Osteoblast (primary cell): ENCODE data around the gene ZNF839. TPM values are rescaled to one million over a fixed set of nuclear protein-coding genes. Genes with fewer than 3 reads are reported as not detected.

Experiments used
- DNase-seq: peaks from one replicate; pipeline ENCODE4 v3.0.0; 2011; ENCODE audit warnings: low spot score, mixed read lengths; ENCODE audit not compliant: insufficient read length; ENCODE audit errors: missing footprints
- H2AFZ ChIP-seq: 2 replicates; pipeline ENCODE4 v1.6.0; 2011; ENCODE audit warnings: mild to moderate bottlenecking, low read length
- H3K27ac ChIP-seq: 2 replicates; pipeline ENCODE4 v1.5.1; 2011; ENCODE audit warnings: mild to moderate bottlenecking, low read depth, low read length, moderate library complexity
- H3K27me3 ChIP-seq: 2 replicates; pipeline ENCODE4 v1.6.0; 2012; ENCODE audit warnings: mild to moderate bottlenecking, control low read depth, inconsistent platforms, low read length, moderate library complexity; ENCODE audit not compliant: insufficient read depth
- H3K36me3 ChIP-seq: 2 replicates; pipeline ENCODE4 v1.5.1; 2011; ENCODE audit warnings: mild to moderate bottlenecking, low read length, control low read depth, moderate library complexity; ENCODE audit not compliant: insufficient read depth
- H3K4me1 ChIP-seq: 2 replicates; pipeline ENCODE4 v1.5.1; 2011; ENCODE audit warnings: mild to moderate bottlenecking, low read length, control low read depth, moderate library complexity; ENCODE audit not compliant: insufficient read depth
- H3K4me2 ChIP-seq: 2 replicates; pipeline ENCODE4 v1.6.0; 2011; ENCODE audit warnings: mild to moderate bottlenecking, low read length; ENCODE audit not compliant: insufficient read depth
- H3K4me3 ChIP-seq: fragments of 200-600 bp; sonication (generic); 3 replicates; pipeline ENCODE4 v1.5.1; 2012; ENCODE audit warnings: mild to moderate bottlenecking, low read length, inconsistent platforms; ENCODE audit not compliant: insufficient read depth
- H3K79me2 ChIP-seq: 2 replicates; pipeline ENCODE4 v1.6.0; 2012; ENCODE audit warnings: mild to moderate bottlenecking, low read length, control low read depth, inconsistent platforms; ENCODE audit not compliant: insufficient read depth
- H3K9me3 ChIP-seq: 2 replicates; pipeline ENCODE4 v1.5.1; 2011; ENCODE audit warnings: low read depth, low read length, control low read depth
- H4K20me1 ChIP-seq: 2 replicates; pipeline ENCODE4 v1.6.0; 2012; ENCODE audit warnings: mild to moderate bottlenecking, low read length, control low read depth; ENCODE audit not compliant: insufficient read depth
- total RNA-seq: library from RNA; depleted of rRNA; stranded (reverse); fragments of >200 nt; gene quantifications from 2 replicates; pipeline ENCODE4 v1.2.3, GENCODE V29; 2012
- TF ChIP-seq, protein P1 (sequence below): IDR thresholded peaks from 2 replicates; pipeline ENCODE4 v1.5.1; 2011; ENCODE audit warnings: mild to moderate bottlenecking, low read depth, low read length, moderate library complexity; ENCODE audit errors: extremely low read depth

The ZNF839 gene
- 7.2 and 9.1 TPM in 2 replicates for total RNA-seq

GRCh38 chr14:102319351-102320032, at the start of gene ZNF839:
Gene ZNF839 (plus strand): TSS chr14:102319746. CDS start chr14:102319766, 20 bp downstream.
- H3K27me3 ChIP-seq: no peaks in the 10 kb centered on the region
- H3K4me2 ChIP-seq: peak within 1 kb of the TSS; percentile 96

DNA sequence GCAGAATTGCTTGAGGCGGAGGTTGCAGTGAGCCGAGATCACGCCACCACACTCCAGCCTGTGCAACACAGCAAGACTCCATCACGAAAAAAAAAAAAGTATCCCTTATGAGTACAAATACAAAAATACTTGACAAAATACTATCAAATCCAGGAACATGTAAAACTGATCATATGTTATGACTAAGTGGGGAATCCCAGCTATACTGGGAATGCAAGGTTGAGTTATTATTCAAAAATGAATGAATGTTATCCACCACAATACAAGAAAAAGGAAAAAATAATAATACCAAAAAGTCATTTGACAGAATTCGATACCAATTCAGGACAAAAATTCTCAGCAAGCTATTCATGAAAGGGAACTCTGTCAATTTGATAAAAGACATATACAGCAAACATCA, 47.2 kb upstream of the ZNF839 start:
- TF ChIP-seq, protein P1, sequence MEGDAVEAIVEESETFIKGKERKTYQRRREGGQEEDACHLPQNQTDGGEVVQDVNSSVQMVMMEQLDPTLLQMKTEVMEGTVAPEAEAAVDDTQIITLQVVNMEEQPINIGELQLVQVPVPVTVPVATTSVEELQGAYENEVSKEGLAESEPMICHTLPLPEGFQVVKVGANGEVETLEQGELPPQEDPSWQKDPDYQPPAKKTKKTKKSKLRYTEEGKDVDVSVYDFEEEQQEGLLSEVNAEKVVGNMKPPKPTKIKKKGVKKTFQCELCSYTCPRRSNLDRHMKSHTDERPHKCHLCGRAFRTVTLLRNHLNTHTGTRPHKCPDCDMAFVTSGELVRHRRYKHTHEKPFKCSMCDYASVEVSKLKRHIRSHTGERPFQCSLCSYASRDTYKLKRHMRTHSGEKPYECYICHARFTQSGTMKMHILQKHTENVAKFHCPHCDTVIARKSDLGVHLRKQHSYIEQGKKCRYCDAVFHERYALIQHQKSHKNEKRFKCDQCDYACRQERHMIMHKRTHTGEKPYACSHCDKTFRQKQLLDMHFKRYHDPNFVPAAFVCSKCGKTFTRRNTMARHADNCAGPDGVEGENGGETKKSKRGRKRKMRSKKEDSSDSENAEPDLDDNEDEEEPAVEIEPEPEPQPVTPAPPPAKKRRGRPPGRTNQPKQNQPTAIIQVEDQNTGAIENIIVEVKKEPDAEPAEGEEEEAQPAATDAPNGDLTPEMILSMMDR: no peak
- Histone ChIP-seq H3K79me2 (peaks cover 29% of the 10 kb centered on the region), H4K20me1 (no peaks in the 10 kb centered on the region), H3K4me3 (no peak overlapping the region), H3K27ac (peak overlapping the region; percentile 95), H3K4me1 (peaks cover 21% of the 10 kb centered on the region), H3K9me3 (peaks cover 2% of the 10 kb centered on the region), H3K4me2 (no peak overlapping the region), H2AFZ (no peak overlapping the region), H3K27me3 (no peaks in the 10 kb centered on the region), H3K36me3 (peaks cover 8% of the 10 kb centered on the region)
- DNase-seq: peak; percentile 84

More at GRCh38 chr14:102319351-102320032, at the start of gene ZNF839:
- Histone ChIP-seq H2AFZ (peak within 1 kb of the TSS; percentile 90), H4K20me1 (no peaks in the 10 kb centered on the region), H3K4me3 (peak within 1 kb of the TSS; percentile 72), H3K79me2 (peaks cover 25% of the 10 kb centered on the region), H3K4me1 (peaks cover 48% of the 10 kb centered on the region), H3K27ac (peak within 1 kb of the TSS; percentile 77), H3K9me3 (no peaks in the 10 kb centered on the region), H3K36me3 (peaks cover 3% of the 10 kb centered on the region)
- peak; percentile 98 for DNase-seq
- TF ChIP-seq, protein P1: no peak

GRCh38 chr14:102275866-102276265, 43.7 kb upstream of the ZNF839 start:
- peaks cover 2% of the 10 kb centered on the region for H3K9me3 ChIP-seq
- H3K79me2 ChIP-seq: peaks cover 34% of the 10 kb centered on the region
- peaks cover 19% of the 10 kb centered on the region for H3K36me3 ChIP-seq
- H3K27ac ChIP-seq: peak overlapping the region; percentile 95
- H3K4me2 ChIP-seq: no peak overlapping the region
- H2AFZ ChIP-seq: no peak overlapping the region
- H4K20me1 ChIP-seq: no peaks in the 10 kb centered on the region
- H3K27me3 ChIP-seq: no peaks in the 10 kb centered on the region
- peaks cover 53% of the 10 kb centered on the region for H3K4me1 ChIP-seq
- peak; percentile 77 for DNase-seq
- H3K4me3 ChIP-seq: no peak overlapping the region
- TF ChIP-seq, protein P1: no peak

DNA sequence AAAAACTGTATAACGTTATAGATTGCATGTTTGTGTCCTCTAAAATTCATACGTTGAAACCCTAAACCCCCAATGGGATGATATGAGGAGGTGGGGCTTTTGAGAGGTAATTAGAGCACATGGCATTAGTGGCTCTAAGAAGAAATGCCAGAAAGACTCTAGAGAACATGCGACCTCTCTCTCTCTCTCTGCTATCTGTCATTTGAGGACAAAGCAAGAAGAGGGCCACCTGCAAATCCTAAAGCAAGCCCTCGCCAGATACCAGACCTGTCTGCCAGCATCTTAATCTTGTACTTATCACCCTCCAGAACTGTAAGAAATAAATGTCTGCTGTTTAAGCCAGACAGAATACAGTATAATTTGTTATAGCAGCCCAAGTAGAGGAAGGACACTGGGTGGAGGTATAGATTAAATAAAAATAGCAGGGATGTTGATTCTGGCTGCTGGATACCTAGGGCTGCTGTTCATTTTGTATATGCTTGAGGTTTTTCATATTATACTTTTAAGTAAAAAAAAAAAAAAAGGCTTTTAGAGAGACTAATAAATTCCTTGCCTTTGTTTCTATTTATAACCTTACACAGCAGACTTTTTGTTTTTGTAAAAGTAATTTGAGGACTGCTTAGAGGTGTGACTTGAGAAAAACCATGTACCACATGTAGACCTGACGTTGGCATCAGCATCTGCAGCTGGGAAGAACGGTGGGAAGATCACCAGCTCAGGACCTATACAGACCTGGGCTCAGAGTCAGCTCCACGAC, 41.5 kb upstream of the ZNF839 start:
- H3K27ac ChIP-seq: peak overlapping the region; percentile 95
- no peaks in the 10 kb centered on the region for H3K27me3 ChIP-seq
- H3K4me1 ChIP-seq: peaks cover 43% of the 10 kb centered on the region
- TF ChIP-seq, protein P1: no peak
- H3K4me2 ChIP-seq: no peak overlapping the region
- H3K79me2 ChIP-seq: peaks cover 36% of the 10 kb centered on the region
- peaks cover 32% of the 10 kb centered on the region for H3K36me3 ChIP-seq
- no peaks in the 10 kb centered on the region for H4K20me1 ChIP-seq
- no peak overlapping the region for H2AFZ ChIP-seq
- H3K4me3 ChIP-seq: no peak overlapping the region
- peaks cover 2% of the 10 kb centered on the region for H3K9me3 ChIP-seq
- DNase-seq: no peak
